Gastroesophageal sphincter (tissue), 3 donors: Measurements from ENCODE around the gene LYZL2.
"Not testable (repeated sequence)": the region's sequence is repeated elsewhere in the genome, so short reads cannot be mapped to it uniquely, and the experiment has no call there.

Experiments used
- CTCF ChIP-seq, 4 experiments: fragments of 200-600 bp in 2 of 4; fragments of 450-650 bp in 2 of 4; sonication (generic) in 1 of 4; IDR thresholded peaks; one replicate each; pipeline ENCODE4 v1.5.1; 2017 to 2019; ENCODE audit warnings: antibody characterized with exemption in 4 of 4, mild to moderate bottlenecking in 2 of 4, moderate library complexity in 2 of 4
- EP300 ChIP-seq: sonication (generic); formaldehyde crosslinking; IDR thresholded peaks from one replicate; pipeline ENCODE4 v1.6.1; 2017; ENCODE audit warnings: antibody characterized with exemption, mild to moderate bottlenecking
- POLR2A ChIP-seq, 2 donors: fragments of 450-650 bp; IDR thresholded peaks; one replicate each; pipeline ENCODE4 v1.6.1; 2017; ENCODE audit warnings: antibody characterized with exemption in 2 of 2, mild to moderate bottlenecking in 2 of 2, moderate library complexity in 1 of 2

GRCh38 chr10:30644408-30644861, 14.9 kb upstream of the LYZL2 start:
- TF ChIP-seq CTCF (IDR thresholded peaks at IDR 0.05); EP300; POLR2A (IDR thresholded peaks at IDR 0.05): not testable (repeated sequence)
